Endothelial cell of hepatic sinusoid (primary cell): ENCODE results near the gene GAS7.
"Not testable (repeated sequence)": the region's sequence is repeated elsewhere in the genome, so short reads cannot be mapped to it uniquely, and the experiment has no call there.

ENCODE experiments used
- in situ Hi-C: cut with HindIII; loops from 2 replicates; pipeline ENCODE4 v1.10.0; 2017; ENCODE audit warnings: low sequenced_read_pairs

Gene GAS7

GRCh38 chr17:9928601-9929333, 269.6 kb downstream of the GAS7 start:
- in situ Hi-C loops, result loop anchor here (5.0 kb wide), 1 partner anchor 44 kb away; no protein-coding TSS in a partner anchor

DNA sequence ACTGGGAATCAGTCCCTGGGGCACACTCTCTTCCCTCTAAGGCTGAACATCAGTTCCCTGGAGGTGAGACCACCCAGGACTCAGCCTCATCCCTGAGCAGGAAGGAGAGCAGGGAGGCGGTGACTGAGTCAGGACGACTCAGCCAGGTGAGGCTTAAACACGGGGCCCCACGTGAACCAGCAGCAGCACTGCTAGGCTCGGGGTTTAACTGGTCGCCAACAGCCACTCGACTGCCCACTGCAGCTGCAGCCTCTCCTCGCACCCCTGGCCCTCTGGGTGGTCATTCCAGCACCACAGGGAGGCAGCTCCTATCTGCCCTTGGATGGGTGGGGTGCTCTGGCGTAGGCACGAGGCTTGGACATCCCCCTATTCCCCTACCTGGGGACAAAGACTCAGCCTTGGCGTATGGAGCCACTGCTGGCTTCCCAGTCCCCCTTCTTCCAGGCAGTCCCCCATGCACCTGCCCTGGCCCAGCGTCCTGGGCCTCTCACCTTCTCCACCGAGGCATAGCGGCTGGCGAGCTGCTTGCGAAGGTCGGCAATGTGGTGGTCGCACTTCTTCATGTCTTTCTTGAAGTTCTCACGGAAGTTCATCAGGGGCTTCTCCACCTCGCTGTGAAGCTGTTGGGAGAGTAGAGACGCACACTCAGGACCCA, 272.1 kb downstream of the GAS7 start:
- in situ Hi-C loops, result loop anchor here (5.0 kb wide), 1 partner anchor 46 kb away; no protein-coding TSS in a partner anchor

DNA sequence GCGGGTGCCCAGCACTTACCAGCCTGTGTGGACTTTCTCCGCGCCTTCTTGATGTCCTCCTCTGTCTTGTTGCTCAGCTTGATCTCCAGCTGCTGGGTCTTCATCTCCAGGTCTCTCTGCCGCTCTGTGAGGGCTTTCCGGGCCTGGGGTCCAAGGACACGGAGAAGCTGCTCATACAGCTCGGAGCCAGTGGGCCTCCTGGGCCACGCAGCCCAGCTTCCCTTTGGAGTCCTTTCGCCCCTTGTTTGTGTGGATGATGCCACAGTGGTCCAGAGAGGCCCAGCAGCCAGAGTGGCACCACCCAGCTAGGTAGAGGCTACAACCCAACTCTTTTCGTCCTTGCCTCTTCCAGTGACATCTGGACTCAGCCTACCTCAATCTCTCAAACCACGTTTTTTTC, 272.9 kb downstream of the GAS7 start:
- in situ Hi-C loops, result loop anchor here (5.0 kb wide), 1 partner anchor 47 kb away; no protein-coding TSS in a partner anchor

GRCh38 chr17:9924735-9925191, 273.6 kb downstream of the GAS7 start:
- in situ Hi-C loops, result loop anchor here (5.0 kb wide), 1 partner anchor 48 kb away; no protein-coding TSS in a partner anchor

- in situ Hi-C loops, result no loop called here
Measured at GRCh38 chr17:9922012-9922848, 276.2 kb downstream of the GAS7 start.

GRCh38 chr17:9921216-9921615, 277.2 kb downstream of the GAS7 start:
- in situ Hi-C loops, result not testable (repeated sequence)

DNA sequence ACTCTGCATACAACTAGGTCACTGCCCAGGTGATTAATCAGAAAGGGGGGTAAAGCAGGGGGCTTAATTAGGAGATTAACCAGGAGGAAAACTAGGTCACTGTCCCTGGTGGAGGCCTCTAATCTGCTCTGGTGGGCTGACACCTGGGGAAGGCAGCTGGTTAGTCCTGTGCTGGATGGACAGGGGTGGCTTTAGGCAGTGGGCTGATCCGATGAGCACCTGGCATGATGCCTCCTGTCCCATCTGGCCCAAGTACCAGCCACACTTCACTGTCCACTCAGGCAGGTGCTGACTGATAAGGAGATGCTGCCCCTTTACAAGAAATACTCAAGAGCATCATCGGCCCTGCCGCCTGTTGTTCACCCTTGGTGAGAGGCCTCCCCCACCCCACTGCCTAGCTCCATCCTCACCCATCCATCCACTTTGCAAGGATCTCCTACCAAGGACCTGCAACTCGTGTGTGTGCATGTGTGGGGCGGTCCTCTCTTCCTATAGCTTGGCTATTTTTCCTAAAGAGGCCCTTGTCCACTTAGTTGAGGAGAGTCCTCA, 279.5 kb downstream of the GAS7 start:
- in situ Hi-C loops, result no loop called here

GRCh38 chr17:9918352-9918751, 280.1 kb downstream of the GAS7 start:
- in situ Hi-C loops, result no loop called here

DNA sequence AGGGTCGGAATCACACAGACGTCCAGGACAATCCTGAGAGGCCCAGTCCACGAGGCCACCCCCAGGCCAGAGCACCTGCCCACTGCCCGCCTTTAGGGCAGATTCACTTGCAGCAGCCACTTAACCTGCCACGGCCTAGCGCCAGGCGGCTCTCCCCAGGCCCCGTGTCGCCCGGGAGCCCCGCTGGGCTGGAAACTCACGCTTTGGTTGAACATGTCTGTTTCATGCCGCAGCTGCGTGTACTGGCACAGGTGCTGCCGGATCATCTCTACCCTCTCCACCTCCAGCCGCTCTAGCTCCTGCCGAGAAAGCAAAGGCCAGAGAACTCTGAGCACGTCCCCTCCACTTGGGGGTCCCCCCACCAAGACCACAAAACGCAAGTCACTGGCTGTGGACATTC, 280.6 kb downstream of the GAS7 start:
- in situ Hi-C loops, result no loop called here

- in situ Hi-C loops, result no loop called here
Measured at GRCh38 chr17:9917131-9917530, 281.3 kb downstream of the GAS7 start.

- in situ Hi-C loops, result no loop called here
Measured at GRCh38 chr17:9916108-9916507, 282.3 kb downstream of the GAS7 start.

DNA sequence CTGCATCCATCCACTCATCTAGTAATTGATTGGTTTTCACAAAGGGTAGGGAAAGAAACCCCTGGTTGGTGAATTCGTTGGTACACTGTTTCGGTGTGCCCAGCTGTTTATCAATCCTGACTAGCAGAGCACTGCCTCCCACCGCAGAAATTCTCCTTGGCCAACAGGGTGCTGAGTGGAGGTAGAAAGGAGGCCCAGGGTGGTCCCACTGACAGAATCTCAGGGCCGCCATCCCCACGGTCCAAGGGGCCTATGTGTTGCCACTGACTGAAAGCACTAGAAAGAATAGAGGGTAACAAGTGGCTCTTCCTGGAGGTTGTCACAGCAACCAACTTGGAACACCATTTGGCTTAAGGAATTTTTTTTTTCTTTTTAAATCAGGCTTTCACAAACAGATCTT, 284.9 kb downstream of the GAS7 start:
- in situ Hi-C loops, result no loop called here

DNA sequence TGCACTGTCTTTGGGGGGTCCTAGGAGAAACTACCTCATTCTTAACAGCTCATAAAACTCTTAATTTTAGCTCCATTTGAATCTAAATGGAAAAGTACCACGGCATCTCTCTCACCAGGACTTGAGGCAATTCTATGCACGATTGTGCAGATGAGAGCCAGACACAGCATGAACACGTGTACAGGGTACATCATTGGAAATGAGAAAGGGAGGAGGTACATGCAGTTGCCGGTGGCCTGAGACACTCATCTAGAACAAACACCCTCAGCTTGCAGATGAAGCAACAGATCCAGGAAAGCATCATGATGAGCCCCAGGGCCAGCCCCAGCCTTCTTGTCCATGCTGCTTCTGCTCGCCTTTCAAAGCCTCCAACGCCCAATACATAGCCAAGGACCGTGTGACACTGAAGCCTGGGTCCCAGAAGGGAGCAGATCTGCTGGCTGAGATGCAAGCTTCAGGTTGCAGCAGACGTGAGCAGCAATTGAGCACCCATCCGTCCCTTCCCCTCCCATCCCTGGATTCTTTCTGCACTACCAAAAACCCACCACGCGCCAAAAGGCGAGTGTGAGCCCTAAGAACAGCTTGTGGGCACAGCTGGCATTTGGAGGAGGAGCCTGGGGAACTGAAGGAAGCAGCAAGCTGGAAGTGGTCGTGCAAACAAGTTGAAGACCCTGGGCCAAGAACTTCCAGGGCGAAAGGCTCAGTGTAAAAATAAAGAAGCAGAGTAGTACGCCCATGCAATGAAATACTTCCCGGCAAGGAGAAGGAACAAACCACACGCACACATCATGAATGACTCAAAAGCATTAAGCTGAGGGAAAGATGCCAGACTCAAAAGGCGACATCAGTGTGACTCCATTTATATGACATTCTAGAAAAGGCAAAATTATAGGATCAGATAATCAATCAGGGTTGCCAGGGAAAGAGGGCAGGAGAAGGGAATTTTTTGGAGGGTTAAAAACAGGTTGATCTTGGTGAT, 286.0 kb downstream of the GAS7 start:
- in situ Hi-C loops, result no loop called here

DNA sequence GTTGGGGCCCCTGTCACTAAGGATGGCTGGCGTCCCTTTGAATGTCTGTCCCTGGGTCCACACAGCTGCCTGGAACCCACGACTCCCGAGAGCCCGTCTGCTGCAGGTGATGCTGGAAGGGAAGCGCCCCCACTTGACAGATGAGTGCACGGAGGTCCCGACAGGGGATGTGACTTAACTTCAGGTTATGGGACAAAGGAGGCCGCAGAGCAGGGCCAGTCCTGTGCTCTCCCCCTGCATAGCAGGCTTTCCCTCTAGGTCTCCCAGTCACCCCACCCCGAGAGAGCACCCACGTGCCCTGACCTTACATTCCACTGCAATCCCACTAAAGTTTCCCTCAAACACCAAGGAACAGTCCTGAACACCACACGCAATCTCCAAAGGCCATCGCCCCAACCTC, 287.3 kb downstream of the GAS7 start:
- in situ Hi-C loops, result no loop called here

DNA sequence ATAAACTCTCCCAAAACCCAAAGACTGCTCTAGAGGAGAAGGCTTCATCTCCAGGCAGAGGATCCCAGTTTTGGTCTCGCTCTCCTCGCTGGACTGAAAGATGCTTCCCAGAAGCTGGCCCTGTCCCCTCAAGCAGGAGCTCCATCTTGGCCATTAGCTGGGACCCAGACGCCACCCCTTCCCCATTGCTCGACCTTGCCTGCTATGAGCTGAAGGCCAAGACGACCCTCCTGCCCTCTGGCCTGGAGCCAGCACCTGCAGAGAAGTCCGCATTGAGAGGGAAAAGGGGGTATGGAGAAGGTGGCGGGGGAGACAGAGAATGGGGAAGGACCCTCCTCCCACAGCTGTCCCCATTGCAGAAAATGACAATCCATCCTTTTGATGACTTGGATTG, 289.8 kb downstream of the GAS7 start:
- in situ Hi-C loops, result no loop called here

- in situ Hi-C loops, result no loop called here
Measured at GRCh38 chr17:9907883-9908648, 290.3 kb downstream of the GAS7 start.

- in situ Hi-C loops, result no loop called here
Measured at GRCh38 chr17:9907131-9907530, 291.3 kb downstream of the GAS7 start.

DNA sequence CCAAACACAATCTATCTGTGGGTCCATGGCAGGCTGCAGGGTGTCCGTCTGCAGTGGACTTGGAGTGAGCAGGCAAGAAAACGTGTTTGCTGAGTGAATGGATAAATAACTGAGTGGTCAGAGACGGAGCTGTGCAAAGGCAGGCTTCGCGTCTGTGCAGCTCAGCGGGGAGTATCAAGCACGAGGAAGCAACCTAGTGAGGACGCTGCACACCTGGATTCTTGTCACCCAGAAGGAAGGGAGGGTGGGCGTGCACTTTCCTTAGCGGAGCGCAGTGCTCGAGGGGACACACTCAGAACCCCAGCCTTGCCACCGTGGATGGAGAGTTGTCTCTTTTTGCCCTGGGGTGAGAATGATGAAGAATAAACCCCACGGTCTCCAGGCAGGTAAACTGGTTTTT, 291.8 kb downstream of the GAS7 start:
- in situ Hi-C loops, result no loop called here

DNA sequence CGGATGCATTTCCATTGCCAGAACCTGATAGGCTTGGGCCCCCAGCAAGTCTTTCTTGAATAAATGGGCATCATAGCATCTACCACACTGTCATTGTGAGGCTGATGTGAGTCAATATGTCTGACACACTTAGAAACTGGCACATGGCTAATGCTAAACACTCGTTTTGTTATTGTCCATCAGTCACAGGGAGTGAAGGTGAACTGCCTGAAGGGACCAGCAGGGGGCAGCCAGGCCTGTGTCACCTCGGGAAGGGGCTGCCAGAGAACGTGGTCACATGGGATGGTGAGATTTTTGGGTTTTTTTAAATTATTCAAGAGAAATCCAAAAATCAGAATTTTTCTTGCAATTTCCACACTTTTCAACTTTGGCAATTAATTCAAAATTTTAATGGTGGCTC, 292.5 kb downstream of the GAS7 start:
- in situ Hi-C loops, result no loop called here
